OCI-LY7 (cell line): ENCODE measurements around the gene PCK2.

Experiments
- CTCF ChIP-seq: fragments of 200-600 bp; sonication (generic); conservative IDR thresholded peaks from 2 replicates; pipeline ENCODE4 v1.5.1; 2014; ENCODE audit warnings: mild to moderate bottlenecking, antibody characterized with exemption, low read length, moderate library complexity, mixed read lengths
- EZH2phosphoT487 ChIP-seq: fragments of 200-600 bp; sonication (generic); IDR thresholded peaks from 2 replicates; pipeline ENCODE4 v1.6.1; 2018; ENCODE audit warnings: low read depth, borderline replicate concordance, mild to moderate bottlenecking, mixed run types, antibody characterized with exemption, low read length, moderate library complexity, mixed read lengths

DNA sequence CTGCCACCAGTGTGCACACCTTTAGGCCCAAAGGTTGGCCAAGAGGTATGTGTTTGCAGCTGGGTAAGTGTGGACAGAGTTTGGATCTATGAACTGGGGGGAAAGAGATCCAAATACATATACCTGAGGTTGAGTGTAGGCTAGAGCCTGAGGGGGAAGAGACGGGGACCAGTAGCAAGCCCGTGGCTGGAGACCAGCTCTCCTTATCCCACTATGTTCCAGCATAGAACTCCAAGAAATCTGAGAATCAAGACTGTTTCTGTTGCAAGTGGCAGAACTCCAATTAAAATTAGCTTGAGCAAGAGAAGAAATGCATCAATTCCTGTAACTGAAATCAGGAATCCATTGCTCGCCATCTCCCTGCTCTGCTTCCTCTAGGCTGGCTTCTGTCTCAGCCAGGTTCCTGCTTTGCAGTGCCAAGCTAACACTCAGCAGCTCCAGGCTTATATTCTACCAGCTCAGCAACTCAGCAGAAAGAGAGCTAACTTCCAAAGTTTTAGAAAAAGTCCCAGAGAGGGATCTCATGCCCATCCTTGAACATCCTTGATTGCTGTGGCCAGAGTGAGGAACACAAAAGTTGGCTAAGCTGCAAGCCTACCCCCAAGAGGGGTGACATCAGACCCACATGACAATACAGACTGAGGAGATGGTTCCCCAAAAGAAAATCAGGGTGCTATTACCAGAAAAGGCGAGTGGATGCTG, 1.5 kb upstream of the PCK2 start:
- no peak for TF ChIP-seq EZH2phosphoT487
- no peak for TF ChIP-seq CTCF
